Breast epithelium (tissue), 3 donors: ENCODE measurements around the gene LYST.

Experiments used
- CTCF ChIP-seq, 3 donors: fragments of 450-650 bp; IDR thresholded peaks; one replicate each; pipeline ENCODE4 v1.5.1; 2016 to 2017; ENCODE audit warnings: antibody characterized with exemption in 3 of 3, mild to moderate bottlenecking in 3 of 3, moderate library complexity in 3 of 3
- POLR2AphosphoS5 ChIP-seq, 3 donors: sonication (generic); formaldehyde crosslinking; IDR thresholded peaks; one replicate each; pipeline ENCODE4 v1.6.1; 2017; ENCODE audit warnings: antibody characterized with exemption in 3 of 3

- no peak for TF ChIP-seq CTCF (IDR thresholded peaks at IDR 0.05)
- TF ChIP-seq POLR2AphosphoS5 (IDR thresholded peaks at IDR 0.05): no peak
These were observed 9.7 kb upstream of the LYST start for GRCh38 chr1:235876402-235876841.
